GM23248 (cell line): ENCODE data around the gene SPZ1.

Experiments used
- EZH2 ChIP-seq: fragments of 200-600 bp; sonication (generic); IDR thresholded peaks from 2 replicates; pipeline ENCODE4 v1.6.1; 2018; ENCODE audit warnings: antibody characterized with exemption, mild to moderate bottlenecking; ENCODE audit not compliant: insufficient read depth, poor library complexity, severe bottlenecking
- EZH2phosphoT487 ChIP-seq: fragments of 200-600 bp; sonication (generic); IDR thresholded peaks from 2 replicates; pipeline ENCODE4 v1.6.1; 2018; ENCODE audit warnings: antibody characterized with exemption, moderate library complexity, mild to moderate bottlenecking, low read depth; ENCODE audit not compliant: insufficient read depth

DNA sequence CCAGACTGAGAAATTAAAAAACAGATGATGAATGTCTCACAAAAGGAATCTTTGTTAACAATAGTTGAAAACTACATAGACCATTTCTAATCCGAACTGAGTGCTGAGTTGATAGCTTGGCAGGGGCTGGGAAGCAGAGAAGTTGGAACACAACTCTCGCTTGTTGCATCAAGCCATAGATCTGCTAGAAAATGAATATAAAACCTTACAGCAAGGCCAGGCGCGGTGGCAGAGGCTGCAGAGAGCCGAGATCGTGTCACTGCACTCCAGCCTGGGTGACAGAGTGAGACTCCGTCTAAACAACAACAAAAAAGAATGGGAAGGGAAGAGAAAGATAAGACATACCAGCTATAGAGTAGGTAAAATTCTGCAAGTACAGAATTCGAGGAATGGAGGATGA lies 28.0 kb upstream of the SPZ1 start:
- TF ChIP-seq EZH2phosphoT487 (no peak), EZH2 (no peak)
